SK-N-SH (cell line): ENCODE data around the gene SURF4. TPM values are rescaled to one million over a fixed set of nuclear protein-coding genes. Genes with fewer than 3 reads are reported as not detected.

Experiments
- CTCF ChIA-PET: fragments of 300-600, 350-600 bp; formaldehyde crosslinking; extraction: SDS; loops from one replicate; lab custom pipeline; 2021; lab: Yijun Ruan, JAX
- POLR2A ChIA-PET: fragments of 350-600 bp; sonication (Branson Sonifier 250); formaldehyde crosslinking; extraction: SDS; loops from one replicate; lab custom pipeline; 2020; ENCODE audit warnings: antibody characterized with exemption, inconsistent platforms; lab: Yijun Ruan, JAX
- DNase-seq: peaks from one replicate; pipeline ENCODE4 v3.0.0; 2012
- H2AFZ ChIP-seq: fragments of 200-600 bp; sonication (generic); 2 replicates; pipeline ENCODE4 v1.8.1; 2016; ENCODE audit warnings: antibody characterized with exemption, mild to moderate bottlenecking, low read depth
- H3F3A ChIP-seq: fragments of 200-600 bp; sonication (generic); replicated peaks from 2 replicates; pipeline ENCODE3; 2016; ENCODE audit warnings: antibody characterized with exemption, mild to moderate bottlenecking; ENCODE audit not compliant: insufficient read depth
- H3K27ac ChIP-seq, 2 experiments: fragments of 200-500 bp in 1 of 2; fragments of 200-600 bp in 1 of 2; sonication (Bioruptor generic) in 1 of 2; sonication (generic), shearing (Covaris generic) in 1 of 2; 2 replicates each; pipeline versions ENCODE4 v1.5.1 to v1.6.1; 2014 to 2016; ENCODE audit warnings: low read depth in 2 of 2, inconsistent platforms in 1 of 2, low read length in 1 of 2, mild to moderate bottlenecking in 1 of 2, mixed read lengths in 1 of 2
- H3K27me3 ChIP-seq: fragments of 200-600 bp; sonication (generic), shearing (Covaris generic); 2 replicates; pipeline ENCODE4 v1.6.1; 2016; ENCODE audit warnings: mixed run types; ENCODE audit not compliant: insufficient read depth
- H3K36me3 ChIP-seq, 2 experiments: fragments of 200-500 bp in 1 of 2; fragments of 200-600 bp in 1 of 2; sonication (Bioruptor generic) in 1 of 2; sonication (generic) in 1 of 2; replicated peaks in 1 of 2; 2 replicates each; pipeline versions ENCODE3 to v1.5.1; 2014 to 2016; ENCODE audit warnings: low read length in 1 of 2, mild to moderate bottlenecking in 1 of 2; ENCODE audit not compliant: insufficient read depth in 2 of 2, control insufficient read depth in 1 of 2
- H3K4me1 ChIP-seq, 2 experiments: fragments of 200-500 bp in 1 of 2; fragments of 200-600 bp in 1 of 2; sonication (Bioruptor generic) in 1 of 2; sonication (generic), shearing (Covaris generic) in 1 of 2; 2 replicates each; pipeline versions ENCODE4 v1.5.1 to v1.6.1; 2014 to 2016; ENCODE audit warnings: low read depth in 1 of 2, low read length in 1 of 2, mixed run types in 1 of 2; ENCODE audit not compliant: insufficient read depth in 2 of 2, control insufficient read depth in 1 of 2
- H3K4me2 ChIP-seq: fragments of 200-600 bp; sonication (generic), shearing (Covaris generic); 2 replicates; pipeline ENCODE4 v1.6.1; 2017; ENCODE audit warnings: mixed run types
- H3K4me3 ChIP-seq, 2 experiments: fragments of 200-500 bp in 1 of 2; fragments of 200-600 bp in 1 of 2; sonication (Bioruptor generic) in 1 of 2; sonication (generic), shearing (Covaris generic) in 1 of 2; 2 replicates each; pipeline versions ENCODE4 v1.5.1 to v1.8.1; 2014 to 2016; ENCODE audit warnings: low read depth in 2 of 2, inconsistent platforms in 1 of 2, low read length in 1 of 2, mild to moderate bottlenecking in 1 of 2, mixed read lengths in 1 of 2, moderate library complexity in 1 of 2
- H3K79me2 ChIP-seq: fragments of 200-600 bp; sonication (generic); 2 replicates; pipeline ENCODE4 v1.8.1; 2017; ENCODE audit warnings: mild to moderate bottlenecking; ENCODE audit not compliant: insufficient read depth
- H3K9ac ChIP-seq: fragments of 200-600 bp; sonication (generic); 2 replicates; pipeline ENCODE4 v1.6.1; 2017; ENCODE audit warnings: mixed run types
- H3K9me2 ChIP-seq: fragments of 200-600 bp; sonication (generic); 2 replicates; pipeline ENCODE4 v1.6.1; 2017; ENCODE audit warnings: mixed run types
- H3K9me3 ChIP-seq: fragments of 200-600 bp; sonication (generic); 2 replicates; pipeline ENCODE4 v1.6.1; 2017; ENCODE audit warnings: mixed run types, mild to moderate bottlenecking, moderate library complexity
- H4K20me1 ChIP-seq: fragments of 200-600 bp; sonication (generic); 2 replicates; pipeline ENCODE4 v1.6.1; 2017; ENCODE audit warnings: mild to moderate bottlenecking, mixed run types; ENCODE audit not compliant: insufficient read depth
- CHD2 ChIP-seq: fragments of 150-350 bp; IDR thresholded peaks from 2 replicates; pipeline ENCODE4 v1.6.1; 2018; ENCODE audit warnings: low read length; ENCODE audit not compliant: partially characterized antibody
- CTCF ChIP-seq: fragments of 200-600 bp; sonication (generic); IDR thresholded peaks from 2 replicates; pipeline ENCODE4 v1.6.1; 2017; ENCODE audit warnings: antibody characterized with exemption, mild to moderate bottlenecking, moderate library complexity
- ELF1 ChIP-seq: IDR thresholded peaks from 2 replicates; pipeline ENCODE4 v1.4.0; 2012
- FOSL2 ChIP-seq: IDR thresholded peaks from 2 replicates; pipeline ENCODE4 v1.4.0; 2012; ENCODE audit warnings: low read depth, mild to moderate bottlenecking, moderate library complexity, borderline replicate concordance
- FOXM1 ChIP-seq: IDR thresholded peaks from 2 replicates; pipeline ENCODE4 v1.4.0; 2012; ENCODE audit warnings: low read depth, mild to moderate bottlenecking
- GATA2 ChIP-seq: sonication (generic); formaldehyde crosslinking; IDR thresholded peaks from 2 replicates; pipeline ENCODE4 v1.5.0; 2020; ENCODE audit warnings: mild to moderate bottlenecking, missing genetic modification reagents
- JUND ChIP-seq: IDR thresholded peaks from 2 replicates; pipeline ENCODE4 v1.4.0; 2012
- PBX3 ChIP-seq: IDR thresholded peaks from 2 replicates; pipeline ENCODE4; 2012
- RAD21 ChIP-seq: IDR thresholded peaks from 2 replicates; pipeline ENCODE4 v1.6.1; 2012; ENCODE audit warnings: mild to moderate bottlenecking, low read length
- RFX5 ChIP-seq: IDR thresholded peaks from 2 replicates; pipeline ENCODE4 v1.6.1; 2012; ENCODE audit warnings: mild to moderate bottlenecking, improper control_type of control experiment, low read length
- SIN3A ChIP-seq: IDR thresholded peaks from 2 replicates; pipeline ENCODE4 v1.6.1; 2012; ENCODE audit warnings: low read depth, mild to moderate bottlenecking, low read length, moderate library complexity, borderline replicate concordance
- WGBS: methylation state at CpG from one replicate; pipeline ENCODE4 v1.1.6; 2017; ENCODE audit warnings: low lambda C conversion rate; 5-methylcytosine and 5-hydroxymethylcytosine counted together
- polyA plus RNA-seq, 3 experiments: library from polyadenylated mRNA; depleted of rRNA; stranded (reverse); fragments of >200 nt; gene quantifications; 2 replicates each; pipeline ENCODE4 v1.2.3, GENCODE V29; 2012

Gene SURF4
- polyA plus RNA-seq, 1 of the 3 experiments (the other 2 are of a cell fraction): 165 TPM

DNA sequence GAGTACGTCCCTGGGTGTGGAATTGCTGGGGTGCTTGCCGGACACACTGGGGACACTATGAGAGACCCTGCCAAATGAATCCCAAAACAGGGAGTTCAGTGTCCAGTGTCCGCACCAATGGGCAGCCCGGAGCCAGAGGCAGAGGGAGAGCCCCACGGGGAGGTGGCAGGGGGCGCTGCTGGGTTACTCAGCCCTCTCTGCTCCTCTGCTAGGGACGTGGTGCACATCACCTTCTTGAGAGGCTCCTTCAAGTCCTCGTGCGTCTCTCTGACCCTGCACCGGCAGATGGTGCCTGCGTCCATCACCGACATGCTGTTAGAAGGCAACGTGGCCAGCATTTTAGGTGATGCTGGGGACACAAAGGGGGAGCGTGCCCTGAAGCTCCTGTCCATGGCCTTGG, 21.1 kb upstream of the SURF4 start:
- Histone ChIP-seq H3K36me3 (no peaks in the 10 kb centered on the region), H3K4me2 (no peak overlapping the region), H3K4me3 (no peak overlapping the region), H3K9ac (no peak overlapping the region), H3K4me1 (no peaks in the 10 kb centered on the region), H4K20me1 (no peaks in the 10 kb centered on the region), H3F3A (no peaks in the 10 kb centered on the region), H3K9me3 (no peaks in the 10 kb centered on the region), H2AFZ (no peak overlapping the region), H3K27me3 (no peaks in the 10 kb centered on the region), H3K79me2 (no peaks in the 10 kb centered on the region), H3K9me2 (no peaks in the 10 kb centered on the region), H3K27ac (no peak overlapping the region)
- ChIA-PET POLR2A (no interaction called here), CTCF (interaction anchor here (1.4 to 1.6 kb wide), 3 partner anchors 20 to 91 kb away, joined by 3 to 5 read pairs (median 4); no protein-coding TSS in a partner anchor)
- DNase-seq: peak; percentile 69
- peak; percentile 40 for TF ChIP-seq CTCF
- no peak for TF ChIP-seq JUND
- no peak for TF ChIP-seq GATA2 (CRISPR knock-in tag)
- no peak for TF ChIP-seq FOSL2
- TF ChIP-seq RAD21: peak; percentile 39
- TF ChIP-seq PBX3: no peak
- 62% methylated on average over 7 of the region's 14 CpGs for WGBS

DNA sequence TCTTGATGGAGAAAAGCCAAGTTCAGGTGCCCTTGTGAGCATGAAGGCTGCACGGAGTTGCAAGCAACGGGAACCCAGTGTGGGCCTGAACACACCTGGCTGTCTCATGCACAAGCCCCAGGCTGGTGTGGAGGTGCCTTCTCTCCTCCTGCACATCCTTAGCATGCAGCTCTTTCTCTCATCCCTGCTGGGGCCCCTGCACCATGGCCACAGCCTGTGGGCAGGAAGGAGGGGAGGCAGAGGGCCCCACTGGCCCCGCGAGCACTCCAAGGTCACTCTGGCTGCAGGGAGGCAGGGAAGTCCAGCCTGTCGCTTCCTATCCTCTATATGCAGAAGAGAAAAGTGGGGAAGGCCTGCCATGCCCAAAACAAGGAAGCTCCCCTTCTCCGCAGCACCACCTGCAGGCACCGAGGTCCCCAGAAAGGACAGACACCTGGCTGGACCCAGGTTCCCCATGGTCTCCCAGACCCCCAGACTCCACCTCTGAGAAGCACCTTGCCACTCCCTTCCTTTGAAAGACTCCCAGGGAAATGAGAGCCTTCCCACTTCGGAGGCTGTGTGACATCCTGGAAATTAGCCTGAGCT, 18.9 kb upstream of the SURF4 start:
- Histone ChIP-seq H3K27ac (no peak overlapping the region), H3F3A (no peaks in the 10 kb centered on the region), H3K36me3 (no peaks in the 10 kb centered on the region), H3K4me3 (no peak overlapping the region), H3K27me3 (no peaks in the 10 kb centered on the region), H3K4me1 (no peaks in the 10 kb centered on the region), H3K9me3 (no peaks in the 10 kb centered on the region), H4K20me1 (no peaks in the 10 kb centered on the region), H3K79me2 (no peaks in the 10 kb centered on the region), H2AFZ (no peak overlapping the region), H3K9me2 (no peaks in the 10 kb centered on the region), H3K9ac (no peak overlapping the region), H3K4me2 (no peak overlapping the region)
- no peak for DNase-seq
- ChIA-PET POLR2A (no interaction called here), CTCF (no interaction called here)
- TF ChIP-seq RFX5 (no peak), SIN3A (no peak), FOXM1 (no peak), ELF1 (no peak), CHD2 (no peak)
- WGBS: 57% methylated on average over 5 of the region's 8 CpGs
